ENCODE measurements around the gene SLC25A23.
A peak's percentile ranks its signal among the peaks of the same experiment; 100 is the strongest.

Gene SLC25A23

DNA sequence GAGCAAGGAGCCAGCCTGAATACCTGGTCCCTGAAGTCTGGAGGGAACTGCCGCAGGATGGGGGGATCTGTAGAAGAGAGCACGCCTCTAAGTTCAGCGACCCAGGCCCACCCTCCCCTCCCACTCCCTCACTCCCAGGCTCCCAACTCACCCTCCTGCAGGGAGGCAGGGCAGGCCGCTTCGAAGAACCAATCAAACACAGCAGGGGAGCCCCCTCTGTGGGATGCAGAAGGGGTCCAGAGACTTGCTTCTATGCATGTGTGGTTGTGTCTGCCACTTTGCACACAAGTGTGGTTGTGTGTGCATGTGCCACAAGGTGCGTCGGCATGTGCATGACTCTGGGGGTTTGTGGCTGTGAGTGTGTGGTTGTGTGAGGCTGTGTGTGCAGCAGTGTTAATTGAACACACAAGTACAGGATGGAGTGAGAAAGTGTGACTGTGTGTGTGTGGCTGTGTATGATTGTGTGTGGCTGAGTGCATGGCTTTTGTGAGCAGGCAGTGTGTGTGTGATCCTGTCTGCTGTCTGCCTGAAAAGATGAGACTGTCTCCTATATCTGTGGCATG lies 20.3 kb upstream of the SLC25A23 start:
- H3K4me3 ChIP-seq (ENCODE audit: low read depth, low read length), result no peak overlapping the region
- no peak for DNase-seq (ENCODE audit: low read depth)
- TF ChIP-seq, protein P1, sequence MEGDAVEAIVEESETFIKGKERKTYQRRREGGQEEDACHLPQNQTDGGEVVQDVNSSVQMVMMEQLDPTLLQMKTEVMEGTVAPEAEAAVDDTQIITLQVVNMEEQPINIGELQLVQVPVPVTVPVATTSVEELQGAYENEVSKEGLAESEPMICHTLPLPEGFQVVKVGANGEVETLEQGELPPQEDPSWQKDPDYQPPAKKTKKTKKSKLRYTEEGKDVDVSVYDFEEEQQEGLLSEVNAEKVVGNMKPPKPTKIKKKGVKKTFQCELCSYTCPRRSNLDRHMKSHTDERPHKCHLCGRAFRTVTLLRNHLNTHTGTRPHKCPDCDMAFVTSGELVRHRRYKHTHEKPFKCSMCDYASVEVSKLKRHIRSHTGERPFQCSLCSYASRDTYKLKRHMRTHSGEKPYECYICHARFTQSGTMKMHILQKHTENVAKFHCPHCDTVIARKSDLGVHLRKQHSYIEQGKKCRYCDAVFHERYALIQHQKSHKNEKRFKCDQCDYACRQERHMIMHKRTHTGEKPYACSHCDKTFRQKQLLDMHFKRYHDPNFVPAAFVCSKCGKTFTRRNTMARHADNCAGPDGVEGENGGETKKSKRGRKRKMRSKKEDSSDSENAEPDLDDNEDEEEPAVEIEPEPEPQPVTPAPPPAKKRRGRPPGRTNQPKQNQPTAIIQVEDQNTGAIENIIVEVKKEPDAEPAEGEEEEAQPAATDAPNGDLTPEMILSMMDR (conservative IDR thresholded peaks at IDR 0.05; ENCODE audit: low read depth, low read length), result no peak

DNA sequence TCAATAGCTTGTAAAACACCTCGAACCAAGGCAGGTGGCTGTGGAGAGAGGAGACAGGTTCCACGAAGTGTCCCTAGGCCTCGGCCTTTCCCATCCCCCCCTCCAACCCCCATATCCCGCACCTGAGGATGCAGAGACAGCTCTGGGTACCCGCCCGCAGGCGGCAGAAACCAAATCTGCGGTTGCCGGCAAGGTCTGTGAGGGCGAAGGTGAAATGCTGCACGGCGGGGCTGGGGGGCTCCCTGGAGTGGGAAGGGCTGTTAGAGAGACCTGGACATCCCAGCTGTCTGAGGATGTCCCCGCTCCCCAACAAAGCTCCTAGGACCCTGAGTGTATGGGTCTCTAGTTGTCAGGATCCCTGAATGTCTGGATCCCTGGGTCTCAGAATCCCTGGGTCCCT lies 19.2 kb upstream of the SLC25A23 start:
- no peak overlapping the region for H3K4me3 ChIP-seq (ENCODE audit: low read depth, low read length)
- DNase-seq (ENCODE audit: low read depth), result no peak
- TF ChIP-seq, protein P1 (conservative IDR thresholded peaks at IDR 0.05; ENCODE audit: low read depth, low read length), result no peak

DNA sequence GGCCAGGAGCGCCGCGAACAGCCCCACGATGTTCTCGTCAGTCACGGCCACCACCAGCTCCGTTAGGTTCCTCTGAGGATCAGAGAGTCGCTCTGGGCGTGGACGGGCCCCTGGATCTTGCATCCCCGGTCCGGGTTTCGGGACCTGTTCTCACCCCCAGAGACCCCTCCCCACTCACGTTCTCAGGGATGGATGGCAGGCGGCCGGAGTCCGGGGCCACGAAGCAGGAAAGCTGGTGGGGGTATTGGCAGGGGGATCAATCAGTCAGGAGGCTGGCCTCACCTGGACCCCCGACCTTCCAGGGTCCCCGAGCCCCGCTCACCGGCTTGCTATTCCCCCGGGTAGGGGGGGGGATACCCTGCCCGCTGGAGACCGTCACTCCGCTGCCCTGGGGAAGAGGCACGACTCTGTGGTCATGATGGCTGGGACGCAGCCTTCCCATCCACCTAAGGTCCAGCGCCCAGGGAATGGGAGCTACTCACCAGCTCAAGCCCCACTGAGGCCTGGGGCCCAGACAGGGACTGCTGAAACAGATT lies 17.4 kb upstream of the SLC25A23 start:
- peak overlapping the region; percentile 32 for H3K4me3 ChIP-seq (ENCODE audit: low read depth, low read length)
- no peak for DNase-seq (ENCODE audit: low read depth)
- TF ChIP-seq, protein P1 (conservative IDR thresholded peaks at IDR 0.05; ENCODE audit: low read depth, low read length), result no peak

DNA sequence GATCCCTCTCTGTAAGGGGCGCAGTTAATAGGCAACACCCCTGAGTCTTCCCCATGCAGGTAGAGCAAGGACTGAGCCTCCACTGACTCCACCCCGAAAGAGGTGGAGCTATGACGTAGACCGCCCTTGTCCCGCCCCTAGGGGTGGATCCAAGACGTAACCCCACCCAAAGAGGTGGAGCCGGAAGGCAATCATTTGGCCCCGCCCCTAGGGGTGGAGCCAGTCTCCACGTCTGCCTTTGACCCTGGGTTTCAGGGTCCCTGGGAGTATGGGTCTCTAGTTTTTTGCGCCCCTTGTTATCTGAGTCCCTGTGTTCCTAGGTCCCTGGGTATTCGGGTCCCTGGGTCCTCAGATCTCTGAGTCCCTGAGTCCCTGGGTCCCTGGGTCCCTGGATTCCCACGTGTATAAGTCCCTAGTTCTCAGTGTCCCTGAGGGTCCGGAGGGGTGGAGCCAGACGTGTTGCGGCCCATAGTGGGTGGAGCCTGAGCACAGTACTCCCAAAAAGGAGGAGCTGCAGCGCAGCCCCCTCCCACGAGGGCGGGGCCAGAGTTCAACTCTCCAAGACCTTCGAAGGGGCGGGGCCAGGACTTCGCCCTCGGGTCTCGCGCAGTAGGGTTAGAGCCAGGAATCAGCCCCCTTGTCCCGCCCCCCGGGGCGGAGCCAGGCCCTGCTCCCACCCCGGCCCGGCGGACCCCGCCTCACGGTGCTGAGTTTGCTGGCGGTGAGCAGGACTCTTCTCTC lies 16.7 kb upstream of the SLC25A23 start:
- TF ChIP-seq, protein P1 (conservative IDR thresholded peaks at IDR 0.05; ENCODE audit: low read depth, low read length), result no peak
- peak; percentile 60 for DNase-seq (ENCODE audit: low read depth)
- H3K4me3 ChIP-seq (ENCODE audit: low read depth, low read length), result peak overlapping the region; percentile 32

DNA sequence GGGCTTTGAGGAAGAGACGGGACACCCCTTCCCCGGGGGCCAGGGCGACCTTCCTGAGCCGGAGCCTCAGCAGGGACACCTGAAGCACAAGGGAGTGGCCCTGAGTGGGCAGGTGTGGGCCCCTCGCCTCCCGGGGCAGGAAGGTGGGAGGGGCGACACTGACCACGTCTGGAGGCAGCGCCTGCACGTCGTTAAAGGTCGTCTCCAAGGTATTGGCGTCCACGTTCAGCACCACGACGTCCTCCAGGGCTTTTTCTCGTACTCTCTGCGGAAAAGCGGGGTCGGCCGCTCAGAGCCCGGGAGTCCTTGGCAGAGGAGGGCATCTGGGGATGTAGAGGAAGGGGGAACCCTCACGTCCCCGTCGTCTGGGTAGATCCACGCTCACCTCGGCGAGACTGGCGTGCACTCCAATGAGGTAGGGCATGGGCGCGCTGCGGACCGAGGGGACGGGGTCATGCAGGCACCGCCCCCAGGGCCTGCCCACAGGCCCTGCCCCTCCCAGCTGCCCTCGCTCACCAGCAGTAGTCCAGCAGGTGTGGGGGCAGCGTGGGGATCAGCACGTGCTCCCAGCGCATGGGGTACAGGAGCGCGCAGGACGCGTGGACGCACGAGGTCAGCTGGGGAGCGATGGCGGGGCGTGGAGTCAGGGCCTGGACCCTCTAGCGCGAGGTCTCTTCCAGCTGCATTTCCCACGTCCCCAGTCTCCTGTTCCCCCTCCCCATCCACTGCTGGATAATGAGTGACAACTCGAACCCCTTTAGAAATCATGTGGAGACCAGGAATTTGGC lies 15.9 kb upstream of the SLC25A23 start:
- DNase-seq (ENCODE audit: low read depth), result no peak
- H3K4me3 ChIP-seq (ENCODE audit: low read depth, low read length), result no peak overlapping the region
- TF ChIP-seq, protein P1 (conservative IDR thresholded peaks at IDR 0.05; ENCODE audit: low read depth, low read length), result no peak

DNA sequence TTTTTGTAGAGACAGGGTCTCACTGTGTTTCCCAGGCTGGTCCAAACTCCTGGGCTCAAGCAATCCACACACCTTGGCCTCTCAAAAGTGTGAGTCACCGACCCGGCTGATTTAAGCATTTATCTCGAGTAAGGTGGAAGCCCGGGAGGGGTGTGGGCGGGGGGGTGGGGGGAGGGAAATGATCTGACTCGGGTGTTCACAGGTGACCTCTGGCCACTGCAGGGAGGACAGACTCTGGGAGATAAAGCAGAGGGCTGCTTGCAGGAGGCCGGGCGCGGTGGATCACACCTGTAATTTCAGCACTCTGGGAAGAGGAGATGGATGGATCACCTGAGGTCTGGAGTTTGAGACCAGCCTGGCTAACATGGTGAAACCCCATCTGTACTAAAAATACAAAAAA lies 14.1 kb upstream of the SLC25A23 start:
- H3K4me3 ChIP-seq (ENCODE audit: low read depth, low read length), result no peak overlapping the region
- DNase-seq (ENCODE audit: low read depth), result no peak
- TF ChIP-seq, protein P1 (conservative IDR thresholded peaks at IDR 0.05; ENCODE audit: low read depth, low read length), result no peak

All from choroid plexus epithelial cell (primary cell).